GM21825 (cell line): Measurements from ENCODE around the gene LETMD1.

Source experiments
- ATAC-seq: cut with Tn5 transposase; IDR thresholded peaks from one replicate; pipeline ENCODE4 v1.9.1; 2021; ENCODE audit warnings: mild to moderate bottlenecking, moderate library complexity; ENCODE audit not compliant: unreplicated experiment

The LETMD1 gene

GRCh38 chr12:51025836-51026638, 22.1 kb upstream of the LETMD1 start, which contains the start of gene SLC11A2:
Gene SLC11A2 (minus strand): TSS chr12:51026384. CDS start chr12:51010728, 15,656 bp downstream.
- peak; percentile 90 for ATAC-seq

- no peak for ATAC-seq
Measured at GRCh38 chr12:51027342-51027835, 20.7 kb upstream of the LETMD1 start.

- no peak for ATAC-seq
Measured at GRCh38 chr12:51028126-51028812, 19.9 kb upstream of the LETMD1 start.

- ATAC-seq, result no peak
Measured at GRCh38 chr12:51028813-51029150, 19.3 kb upstream of the LETMD1 start.

- ATAC-seq, result no peak
Measured at GRCh38 chr12:51033048-51033447, 15.1 kb upstream of the LETMD1 start.

- no peak for ATAC-seq
Measured at GRCh38 chr12:51033457-51034089, 14.6 kb upstream of the LETMD1 start.

- ATAC-seq, result no peak
Measured at GRCh38 chr12:51036279-51036678, 11.8 kb upstream of the LETMD1 start.

- no peak for ATAC-seq
Measured at GRCh38 chr12:51048661-51049251, 629 bp downstream of the LETMD1 start.

- ATAC-seq, result no peak
Measured at GRCh38 chr12:51049525-51049924, 1.4 kb downstream of the LETMD1 start.

GRCh38 chr12:51051787-51052186, 3.7 kb downstream of the LETMD1 start:
- no peak for ATAC-seq

- ATAC-seq, result no peak
Measured at GRCh38 chr12:51055060-51055459, 6.9 kb downstream of the LETMD1 start.

GRCh38 chr12:51056242-51056641, 8.1 kb downstream of the LETMD1 start:
- ATAC-seq, result no peak

- ATAC-seq, result no peak
Measured at GRCh38 chr12:51059086-51059485, 11.0 kb downstream of the LETMD1 start.

GRCh38 chr12:51062631-51063397, 14.7 kb downstream of the LETMD1 start:
- ATAC-seq, result no peak

GRCh38 chr12:51065530-51065929, 17.4 kb downstream of the LETMD1 start:
- ATAC-seq, result no peak

- ATAC-seq, result no peak
Measured at GRCh38 chr12:51067229-51067628, 19.1 kb downstream of the LETMD1 start.

GRCh38 chr12:51067771-51068170, 19.6 kb downstream of the LETMD1 start:
- ATAC-seq, result no peak

GRCh38 chr12:51070004-51070403, 21.9 kb downstream of the LETMD1 start:
- ATAC-seq, result no peak

GRCh38 chr12:51071663-51072062, 23.5 kb downstream of the LETMD1 start:
- no peak for ATAC-seq

GRCh38 chr12:51075390-51075789, 27.3 kb downstream of the LETMD1 start:
- no peak for ATAC-seq
